Stimulated activated effector memory CD8-positive, alpha-beta T cell treated with anti-CD3 and anti-CD28 coated beads, Interleukin-12 subunit alpha, Interleukin-12 subunit beta, amount 100 ng/mL, for 72 hours (primary cell): ENCODE results near the gene PYDC2.

Experiments
- ATAC-seq: fragments of 150-1000 bp; cut with Tn5 transposase; 2 replicates; pipeline ENCODE4 v1.10.0; 2021
- DNase-seq, 2 donors: peaks; one replicate each; pipeline ENCODE4 v3.0.0; 2021 to 2022; ENCODE audit warnings: low spot score in 2 of 2
- H3K27ac Mint-ChIP-seq: one replicate; pipeline ENCODE4 v1.8.0; 2022; ENCODE audit warnings: mild to moderate bottlenecking, mixed read lengths
- H3K36me3 Mint-ChIP-seq: one replicate; pipeline ENCODE4 v1.8.0; 2022; ENCODE audit warnings: mild to moderate bottlenecking, mixed read lengths
- H3K4me1 Mint-ChIP-seq: one replicate; pipeline ENCODE4 v1.8.0; 2022; ENCODE audit warnings: mixed read lengths
- H3K4me3 Mint-ChIP-seq: one replicate; pipeline ENCODE4 v1.8.0; 2022; ENCODE audit warnings: mild to moderate bottlenecking, mixed read lengths
- H3K9me3 Mint-ChIP-seq: one replicate; pipeline ENCODE4 v1.8.0; 2022; ENCODE audit warnings: mixed read lengths

The PYDC2 gene

DNA sequence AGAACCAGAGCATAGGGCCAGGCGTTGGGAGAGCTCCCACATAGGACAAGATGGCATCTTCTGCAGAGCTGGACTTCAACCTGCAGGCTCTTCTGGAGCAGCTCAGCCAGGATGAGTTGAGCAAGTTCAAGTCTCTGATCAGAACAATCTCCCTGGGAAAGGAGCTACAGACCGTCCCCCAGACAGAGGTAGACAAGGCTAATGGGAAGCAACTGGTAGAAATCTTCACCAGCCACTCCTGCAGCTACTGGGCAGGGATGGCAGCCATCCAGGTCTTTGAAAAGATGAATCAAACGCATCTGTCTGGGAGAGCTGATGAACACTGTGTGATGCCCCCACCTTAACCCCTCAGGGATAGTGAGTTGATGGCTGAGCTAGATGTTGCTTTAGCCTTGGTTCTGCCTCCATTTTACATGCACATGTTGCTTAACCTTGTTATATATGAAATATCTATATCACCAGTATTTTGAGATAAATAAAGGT lies at the start of gene PYDC2:
PYDC2 (plus strand) TSS at position 51 of the 483 bp plus-strand sequence; CDS start at position 51, 0 bp downstream.
- Mint-ChIP-seq H3K27ac (no peak within 1 kb of the TSS), H3K36me3 (no peaks in the 10 kb centered on the region), H3K4me3 (no peak within 1 kb of the TSS), H3K9me3 (no peaks in the 10 kb centered on the region), H3K4me1 (no peaks in the 10 kb centered on the region)
- DNase-seq: no peak
- ATAC-seq: no peak

DNA sequence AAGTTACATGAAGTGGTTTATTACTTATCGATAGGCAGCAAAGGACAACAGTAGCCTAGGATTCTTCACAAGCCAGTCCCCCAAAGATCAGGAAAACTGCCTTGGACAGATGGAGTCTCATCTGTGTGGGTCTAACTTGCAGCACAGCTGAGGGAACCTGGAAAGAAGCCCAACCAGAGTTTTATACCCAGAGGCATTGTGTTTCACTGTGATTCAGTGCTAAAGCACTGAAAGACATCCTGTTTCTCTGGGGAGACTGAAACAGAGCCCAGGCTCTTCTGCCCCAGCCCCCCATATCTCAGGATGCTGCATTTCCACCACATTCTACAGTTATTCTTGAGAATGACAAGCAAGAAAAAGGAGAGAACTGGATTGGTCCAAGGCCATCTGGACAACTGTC lies 48.2 kb upstream of the PYDC2 start:
- no peaks in the 10 kb centered on the region for H3K36me3 Mint-ChIP-seq
- peaks cover 5% of the 10 kb centered on the region for H3K9me3 Mint-ChIP-seq
- no peak overlapping the region for H3K4me3 Mint-ChIP-seq
- H3K4me1 Mint-ChIP-seq: no peaks in the 10 kb centered on the region
- DNase-seq: no peak
- H3K27ac Mint-ChIP-seq: no peak overlapping the region
- no peak for ATAC-seq

DNA sequence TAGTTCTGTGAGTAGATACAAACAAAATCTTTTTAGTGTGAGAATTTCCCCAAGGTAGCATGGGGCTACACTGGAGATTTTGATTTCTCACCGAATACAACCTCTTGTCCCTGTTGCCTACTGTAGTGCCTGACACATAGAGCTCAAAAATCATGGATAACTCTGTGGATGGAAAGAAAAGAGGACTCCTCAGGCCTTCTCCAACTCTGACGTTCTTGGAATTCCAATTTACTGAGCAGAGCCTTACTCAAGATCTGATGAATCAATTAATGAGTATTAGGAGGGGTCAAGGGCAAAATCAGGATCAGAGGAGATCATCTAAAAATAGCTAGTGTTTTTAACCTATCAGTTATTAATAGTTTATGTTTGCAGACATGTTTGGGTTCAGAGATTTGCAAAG lies 46.7 kb upstream of the PYDC2 start:
- Mint-ChIP-seq H3K27ac (no peak overlapping the region), H3K36me3 (no peaks in the 10 kb centered on the region), H3K9me3 (peaks cover 3% of the 10 kb centered on the region), H3K4me1 (no peaks in the 10 kb centered on the region), H3K4me3 (no peak overlapping the region)
- DNase-seq: no peak
- ATAC-seq: no peak

DNA sequence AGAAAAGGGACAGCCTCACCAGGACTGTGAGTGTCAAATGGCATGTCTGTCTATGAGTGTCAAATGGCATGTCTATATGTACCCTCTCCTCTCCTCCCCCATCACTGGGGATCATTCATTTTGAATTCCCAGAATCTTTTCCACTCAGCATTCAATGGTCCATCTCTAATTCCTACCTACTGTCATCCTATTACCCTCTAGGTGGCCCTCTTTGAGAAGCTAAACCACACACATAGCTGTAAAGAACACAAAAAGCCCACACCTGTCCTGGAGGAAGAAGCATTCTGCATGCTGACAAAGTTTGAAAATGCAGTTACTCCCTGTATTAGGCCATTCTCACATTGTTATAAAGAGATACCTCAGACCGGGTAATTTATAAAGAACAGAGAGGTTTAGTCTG lies 46.2 kb upstream of the PYDC2 start:
- no peak for ATAC-seq
- Mint-ChIP-seq H3K4me3 (no peak overlapping the region), H3K9me3 (peaks cover 3% of the 10 kb centered on the region), H3K36me3 (no peaks in the 10 kb centered on the region), H3K4me1 (no peaks in the 10 kb centered on the region), H3K27ac (no peak overlapping the region)
- no peak for DNase-seq

DNA sequence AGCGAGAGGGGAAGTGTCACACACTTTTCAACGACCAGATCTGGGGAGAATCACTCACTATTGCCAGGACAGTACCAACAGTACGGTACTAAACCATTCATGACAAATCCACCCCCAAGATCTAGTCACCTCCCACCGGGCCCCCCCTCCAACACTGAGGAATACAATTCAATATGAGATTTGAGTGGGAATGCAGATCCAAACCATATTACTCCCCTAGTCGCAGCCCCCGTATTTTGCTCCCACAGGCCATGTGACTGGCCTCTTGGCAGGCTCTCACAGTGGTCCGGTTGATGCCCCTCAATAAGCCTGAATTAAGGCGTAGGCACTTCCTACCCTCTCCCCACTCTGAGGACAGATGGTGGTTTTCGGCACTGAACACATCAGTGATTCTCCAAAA lies 45.4 kb upstream of the PYDC2 start:
- no peak overlapping the region for H3K4me3 Mint-ChIP-seq
- H3K36me3 Mint-ChIP-seq: no peaks in the 10 kb centered on the region
- no peak for DNase-seq
- no peak overlapping the region for H3K27ac Mint-ChIP-seq
- H3K4me1 Mint-ChIP-seq: no peaks in the 10 kb centered on the region
- H3K9me3 Mint-ChIP-seq: peaks cover 4% of the 10 kb centered on the region
- no peak for ATAC-seq

DNA sequence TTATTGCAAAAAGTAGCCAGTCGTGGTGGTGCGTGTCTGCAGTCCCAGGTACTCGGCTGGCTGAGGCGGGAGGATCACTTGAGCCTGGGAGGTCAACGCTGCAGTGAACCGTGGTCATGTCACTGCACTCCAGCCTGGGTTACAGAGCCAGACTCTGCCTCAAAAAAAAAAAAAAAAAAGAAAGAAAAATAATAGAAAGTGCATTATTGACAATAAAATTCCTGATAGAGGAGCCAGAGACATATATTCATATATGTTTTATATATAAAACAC lies 43.6 kb upstream of the PYDC2 start:
- no peaks in the 10 kb centered on the region for H3K4me1 Mint-ChIP-seq
- H3K27ac Mint-ChIP-seq: no peak overlapping the region
- ATAC-seq: no peak
- DNase-seq: no peak
- H3K9me3 Mint-ChIP-seq: peaks cover 4% of the 10 kb centered on the region
- no peak overlapping the region for H3K4me3 Mint-ChIP-seq
- H3K36me3 Mint-ChIP-seq: no peaks in the 10 kb centered on the region

DNA sequence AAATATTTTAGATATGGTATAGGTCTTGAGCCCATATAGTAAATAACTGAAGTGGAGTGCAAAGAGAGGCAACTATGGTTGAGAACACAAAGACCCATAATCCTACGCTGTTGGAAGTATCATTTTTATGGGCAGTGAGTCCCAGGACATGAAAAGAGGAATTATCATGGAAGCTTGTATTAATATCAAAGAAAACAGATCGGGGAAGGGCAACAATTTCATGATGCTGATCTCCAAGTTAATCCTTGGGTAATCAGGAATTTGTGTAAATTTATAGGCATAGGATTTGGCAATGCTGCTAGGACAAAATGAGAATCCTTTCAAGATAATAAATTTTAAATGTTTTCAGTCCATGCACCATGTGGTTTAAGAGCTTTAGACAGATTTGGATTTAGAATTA lies 40.2 kb upstream of the PYDC2 start:
- ATAC-seq: no peak
- H3K36me3 Mint-ChIP-seq: no peaks in the 10 kb centered on the region
- H3K27ac Mint-ChIP-seq: no peak overlapping the region
- H3K4me1 Mint-ChIP-seq: no peaks in the 10 kb centered on the region
- no peak for DNase-seq
- H3K9me3 Mint-ChIP-seq: peaks cover 4% of the 10 kb centered on the region
- H3K4me3 Mint-ChIP-seq: no peak overlapping the region

DNA sequence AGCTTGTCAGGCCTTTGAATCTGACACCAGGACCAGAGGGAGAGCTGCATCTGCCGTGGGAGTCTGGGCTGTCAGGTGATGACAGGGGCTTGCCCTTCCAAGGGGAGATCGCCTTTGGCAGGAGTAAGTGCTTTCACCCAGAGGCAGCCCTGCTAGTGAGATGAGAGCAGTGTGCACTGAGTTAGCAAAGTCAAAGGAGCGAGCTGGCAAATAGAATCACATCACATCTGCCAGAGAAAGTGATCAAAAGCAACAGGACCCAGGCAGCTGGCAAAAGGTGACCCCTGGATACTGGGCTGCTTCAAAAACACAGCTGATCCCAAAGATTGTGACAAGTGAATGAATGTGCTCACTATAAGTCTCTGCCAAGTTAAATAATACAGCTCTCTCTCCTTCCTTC lies 36.1 kb upstream of the PYDC2 start:
- ATAC-seq (no peak), DNase-seq (no peak)
- Mint-ChIP-seq H3K9me3 (peaks cover 4% of the 10 kb centered on the region), H3K36me3 (no peaks in the 10 kb centered on the region), H3K27ac (no peak overlapping the region), H3K4me1 (no peaks in the 10 kb centered on the region), H3K4me3 (no peak overlapping the region)

DNA sequence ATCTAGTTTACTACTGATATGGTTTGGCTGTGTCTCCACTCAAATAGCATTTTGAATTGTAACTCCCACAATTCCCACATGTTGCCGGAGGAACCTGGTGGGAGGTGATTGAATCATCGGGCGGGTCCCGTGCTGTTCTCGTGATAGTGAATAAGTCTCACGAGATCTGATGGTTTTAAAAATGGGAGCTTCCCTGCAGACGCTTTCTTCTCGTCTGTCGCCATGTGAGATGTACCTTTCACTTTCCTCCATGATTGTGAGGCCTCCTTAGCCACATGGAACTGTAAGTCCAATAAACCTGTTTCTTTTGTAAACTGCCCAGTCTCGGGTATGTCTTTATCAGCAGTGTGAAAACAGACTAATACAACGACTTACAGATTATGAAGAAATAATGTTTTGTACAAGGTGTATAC lies 35.6 kb upstream of the PYDC2 start:
- no peaks in the 10 kb centered on the region for H3K36me3 Mint-ChIP-seq
- H3K9me3 Mint-ChIP-seq: peaks cover under 1% of the 10 kb centered on the region
- no peak overlapping the region for H3K27ac Mint-ChIP-seq
- ATAC-seq (no peak), DNase-seq (no peak)
- no peak overlapping the region for H3K4me3 Mint-ChIP-seq
- H3K4me1 Mint-ChIP-seq: no peaks in the 10 kb centered on the region

DNA sequence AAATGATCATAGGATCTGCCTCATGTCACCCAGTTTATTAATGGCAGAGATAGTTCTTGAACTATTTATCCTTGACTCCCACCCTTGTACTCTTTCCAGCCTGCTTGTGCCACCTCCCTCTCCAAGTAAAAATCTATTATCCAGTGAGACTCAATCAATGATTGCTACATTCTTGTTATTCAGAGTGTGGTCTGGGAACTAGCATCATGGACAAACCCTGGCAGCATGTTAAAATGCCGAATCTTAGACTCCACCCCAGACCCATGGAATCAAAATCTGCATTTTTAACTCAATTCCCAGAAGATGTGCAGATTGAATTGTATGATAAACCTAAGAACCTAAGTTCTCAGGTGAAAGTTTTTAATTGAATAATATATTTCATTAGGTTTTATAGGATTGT lies 34.7 kb upstream of the PYDC2 start:
- no peak for DNase-seq
- Mint-ChIP-seq H3K27ac (no peak overlapping the region), H3K36me3 (no peaks in the 10 kb centered on the region)

DNA sequence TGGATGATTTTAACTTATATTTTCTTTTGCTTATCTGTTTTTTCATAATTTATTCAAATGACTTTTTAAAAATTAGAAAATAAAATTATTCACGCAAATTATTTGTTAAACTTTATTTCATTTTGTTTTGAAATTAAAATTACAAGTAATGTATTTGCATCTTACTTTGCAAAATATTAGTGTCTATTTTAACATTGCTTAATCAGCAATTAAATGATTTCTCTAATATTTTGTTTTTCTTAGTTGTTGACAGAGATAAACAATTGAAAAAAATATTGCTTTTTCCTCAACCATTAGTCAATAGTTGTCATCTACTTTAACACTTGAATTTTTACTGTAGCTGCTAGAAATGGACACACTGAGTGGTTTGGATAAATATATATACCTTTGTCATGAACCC lies 32.8 kb upstream of the PYDC2 start:
- ATAC-seq: no peak
- H3K9me3 Mint-ChIP-seq: peaks cover 4% of the 10 kb centered on the region
- DNase-seq: no peak
- no peak overlapping the region for H3K4me3 Mint-ChIP-seq
- H3K4me1 Mint-ChIP-seq: no peaks in the 10 kb centered on the region
- H3K36me3 Mint-ChIP-seq: no peaks in the 10 kb centered on the region
- no peak overlapping the region for H3K27ac Mint-ChIP-seq

More for the DNA sequence above, 34.7 kb upstream of the PYDC2 start:
- no peak overlapping the region for H3K4me3 Mint-ChIP-seq
- no peaks in the 10 kb centered on the region for H3K4me1 Mint-ChIP-seq
- peaks cover 2% of the 10 kb centered on the region for H3K9me3 Mint-ChIP-seq
- no peak for ATAC-seq

DNA sequence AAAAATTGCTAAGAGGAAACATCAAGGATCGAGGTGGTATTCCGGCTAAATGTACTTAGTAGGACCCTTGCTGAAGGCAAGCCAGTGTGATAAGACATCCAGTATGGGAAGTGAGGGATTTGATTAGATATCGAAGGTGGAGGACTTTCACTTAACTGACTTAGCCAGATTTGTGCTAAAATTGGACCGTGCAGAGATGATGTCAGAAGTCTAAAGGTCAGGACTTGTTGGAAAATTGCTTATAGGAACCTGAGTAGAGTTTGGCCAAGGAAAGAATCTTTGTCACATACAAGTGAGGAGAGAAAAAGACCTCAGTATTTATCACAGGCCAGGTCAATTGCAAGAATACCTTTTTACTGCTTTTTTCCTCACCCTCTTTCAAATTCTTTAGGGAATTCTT lies 30.9 kb upstream of the PYDC2 start:
- H3K36me3 Mint-ChIP-seq: no peaks in the 10 kb centered on the region
- ATAC-seq (no peak), DNase-seq (no peak)
- no peak overlapping the region for H3K4me3 Mint-ChIP-seq
- no peaks in the 10 kb centered on the region for H3K4me1 Mint-ChIP-seq
- H3K27ac Mint-ChIP-seq: no peak overlapping the region
- peaks cover 4% of the 10 kb centered on the region for H3K9me3 Mint-ChIP-seq

DNA sequence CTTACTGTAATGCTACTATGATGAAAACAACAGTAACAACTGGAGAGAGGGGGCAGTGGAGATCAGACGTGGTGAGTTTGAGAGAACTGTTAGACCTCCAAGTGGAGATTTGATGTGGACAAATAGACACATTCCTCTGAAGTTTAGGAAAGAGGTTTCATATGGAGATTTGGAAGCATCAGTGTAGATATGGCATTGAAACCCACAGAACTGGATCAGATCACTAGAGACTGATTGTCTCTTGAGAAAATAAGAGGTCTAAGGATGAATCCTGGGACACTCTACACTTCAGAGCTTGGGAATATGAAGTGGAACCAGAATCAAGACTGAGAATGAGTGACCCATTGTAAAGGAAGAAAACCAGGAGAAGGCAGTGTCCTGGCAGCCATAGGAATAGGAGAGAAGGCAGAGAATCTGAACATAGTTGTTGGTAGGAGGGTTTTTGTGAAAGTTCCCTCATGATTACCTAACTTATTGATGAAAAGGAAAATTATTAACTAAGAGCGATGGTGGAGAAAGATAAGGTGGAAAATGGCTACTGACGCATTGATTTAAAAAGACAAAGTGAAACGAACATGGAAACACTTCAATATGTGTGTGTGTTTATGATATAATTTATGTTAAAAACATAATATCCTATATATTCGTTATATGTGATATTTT lies 29.7 kb upstream of the PYDC2 start:
- DNase-seq: no peak
- H3K4me3 Mint-ChIP-seq: no peak overlapping the region
- no peaks in the 10 kb centered on the region for H3K36me3 Mint-ChIP-seq
- H3K27ac Mint-ChIP-seq: no peak overlapping the region
- no peaks in the 10 kb centered on the region for H3K4me1 Mint-ChIP-seq
- peaks cover 4% of the 10 kb centered on the region for H3K9me3 Mint-ChIP-seq
- no peak for ATAC-seq

DNA sequence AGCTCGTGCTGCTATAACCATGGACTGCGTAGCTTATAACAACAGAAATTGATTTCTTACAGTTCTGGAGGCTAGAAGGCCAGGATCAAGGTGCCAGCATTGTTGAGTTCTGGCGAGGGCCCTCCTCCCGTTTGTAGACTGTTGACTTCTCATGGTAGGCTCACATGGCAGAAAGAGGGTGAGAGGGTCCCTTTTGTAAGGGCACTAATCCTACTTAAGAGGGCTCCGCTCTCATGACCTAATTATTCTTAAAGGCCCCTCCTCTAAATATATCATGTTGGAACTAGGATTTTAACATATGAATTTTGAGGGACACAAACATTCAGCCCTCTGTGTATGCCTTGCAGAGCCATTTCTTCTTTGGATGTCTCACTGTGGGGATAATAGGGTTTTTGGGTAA lies 28.8 kb upstream of the PYDC2 start:
- no peak overlapping the region for H3K4me3 Mint-ChIP-seq
- peaks cover 4% of the 10 kb centered on the region for H3K9me3 Mint-ChIP-seq
- ATAC-seq (no peak), DNase-seq (no peak)
- no peaks in the 10 kb centered on the region for H3K4me1 Mint-ChIP-seq
- no peaks in the 10 kb centered on the region for H3K36me3 Mint-ChIP-seq
- no peak overlapping the region for H3K27ac Mint-ChIP-seq

DNA sequence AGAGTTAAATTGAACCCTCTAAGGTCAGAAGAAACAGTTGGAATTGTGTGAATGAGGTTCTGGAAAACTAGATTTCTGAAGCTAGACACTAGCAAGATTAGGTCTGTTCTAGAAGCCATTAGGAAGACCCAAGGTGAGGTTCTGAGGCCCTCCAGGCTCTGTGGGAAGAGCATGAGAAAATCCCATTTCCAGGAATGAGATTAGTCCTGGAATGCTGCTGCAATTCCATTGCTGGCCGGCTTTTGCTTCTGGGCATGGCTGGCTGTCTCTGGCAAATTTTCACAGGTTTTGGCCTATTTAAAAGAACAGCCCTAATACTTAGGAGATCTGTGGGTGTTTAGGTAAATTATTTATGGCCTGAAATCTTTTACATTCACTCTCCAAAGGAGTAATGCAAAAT lies 26.9 kb upstream of the PYDC2 start:
- Mint-ChIP-seq H3K4me3 (no peak overlapping the region), H3K9me3 (peaks cover 7% of the 10 kb centered on the region), H3K27ac (no peak overlapping the region), H3K4me1 (no peaks in the 10 kb centered on the region), H3K36me3 (no peaks in the 10 kb centered on the region)
- no peak for DNase-seq
- ATAC-seq: no peak

DNA sequence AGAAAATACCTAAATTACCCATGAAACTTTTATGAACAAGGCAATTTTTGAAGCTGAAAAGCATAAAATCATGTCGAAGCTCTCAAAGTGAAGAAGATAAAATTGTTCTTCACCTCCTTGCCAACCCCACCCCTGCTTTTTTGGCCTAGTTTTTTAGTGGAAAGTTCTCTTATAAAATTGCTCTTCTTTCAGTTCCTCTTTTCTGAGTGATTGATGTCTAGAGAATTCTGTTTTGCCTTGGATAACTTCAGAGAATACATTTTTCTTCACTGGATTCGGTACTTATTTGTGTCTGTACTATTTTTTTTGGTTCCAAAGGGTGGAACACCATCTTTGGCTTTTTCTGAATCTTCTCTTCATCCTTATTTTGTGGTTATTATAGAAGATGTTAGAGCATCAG lies 25.0 kb upstream of the PYDC2 start:
- DNase-seq (no peak), ATAC-seq (no peak)
- Mint-ChIP-seq H3K9me3 (peaks cover 7% of the 10 kb centered on the region), H3K36me3 (no peaks in the 10 kb centered on the region), H3K4me3 (no peak overlapping the region), H3K27ac (no peak overlapping the region), H3K4me1 (no peaks in the 10 kb centered on the region)
